K562 (cell line): ENCODE results near the gene C1QTNF8. TPM values are rescaled to one million over a fixed set of nuclear protein-coding genes. Genes with fewer than 3 reads are reported as not detected.

Source experiments
- ATAC-seq: fragments of 200-7000 bp; cut with Tn5 transposase; 3 replicates; pipeline ENCODE4 v1.9.1; 2020; ENCODE audit warnings: moderate library complexity
- BruUV-seq: library from RNA; stranded (reverse); fragments of 400-500 nt; replicated peaks from 2 replicates; lab custom pipeline; 2021; lab: Mats Ljungman, UMichigan
- CTCF ChIA-PET: fragments of 300-600 bp; formaldehyde crosslinking; extraction: SDS; loops from one replicate; lab custom pipeline; 2021; ENCODE audit warnings: low intra/inter-chr PET ratio; lab: Yijun Ruan, JAX
- POLR2A ChIA-PET: fragments of 300-600, 350-650 bp; sonication (Branson Sonifier 250); formaldehyde crosslinking; extraction: SDS; loops from one replicate; lab custom pipeline; 2021; ENCODE audit warnings: antibody characterized with exemption, inconsistent platforms; lab: Yijun Ruan, JAX
- DNase-seq, 4 experiments: peaks; one replicate each; pipeline versions ENCODE4 v3.0.0 to v3.0.0-alpha.2; 2011 to 2018; ENCODE audit warnings: low spot score in 3 of 4, mixed read lengths in 3 of 4; ENCODE audit errors: extremely low read depth in 1 of 4
- FAIRE-seq: peaks from 2 replicates; lab custom pipeline; 2011; peaks lifted over from hg19 to GRCh38; lab: Jason Lieb, UNC
- H2AFZ ChIP-seq: 2 replicates; pipeline ENCODE4 v1.6.0; 2011; ENCODE audit warnings: low read depth, low read length, control low read depth, inconsistent platforms
- H3K27ac ChIP-seq: fragments of 200-600 bp; 3 replicates; pipeline ENCODE4 v1.8.0; 2011; ENCODE audit warnings: low read depth, mild to moderate bottlenecking, control low read depth, inconsistent platforms, low read length, moderate library complexity, mixed read lengths; ENCODE audit errors: extremely low read depth
- H3K27me3 ChIP-seq, 2 experiments: fragments of 300-600 bp in 1 of 2; 2 replicates in 1 of 2; 3 replicates in 1 of 2; pipeline versions ENCODE4 v1.6.0 to v1.8.0; 2011; ENCODE audit warnings: inconsistent platforms in 2 of 2, low read length in 2 of 2, mild to moderate bottlenecking in 1 of 2, mixed read lengths in 1 of 2, moderate library complexity in 1 of 2; ENCODE audit not compliant: control insufficient read depth in 2 of 2, insufficient read depth in 2 of 2
- H3K36me3 ChIP-seq: fragments of 300-600 bp; 3 replicates; pipeline ENCODE4 v1.8.0; 2011; ENCODE audit warnings: mild to moderate bottlenecking, low read length, inconsistent platforms; ENCODE audit not compliant: control insufficient read depth, insufficient read depth
- H3K4me1 ChIP-seq, 2 experiments: fragments of 200-600 bp in 1 of 2; replicated peaks in 1 of 2; 2 replicates in 1 of 2; 3 replicates in 1 of 2; pipeline versions ENCODE4 v1.5.1 to v1.8.0; 2011; ENCODE audit warnings: inconsistent platforms in 2 of 2, low read length in 2 of 2, mild to moderate bottlenecking in 1 of 2, mixed read lengths in 1 of 2, moderate library complexity in 1 of 2; ENCODE audit not compliant: control insufficient read depth in 2 of 2, insufficient read depth in 2 of 2
- H3K4me2 ChIP-seq: 2 replicates; pipeline ENCODE4 v1.6.1; 2011; ENCODE audit warnings: low read length, control low read depth, inconsistent platforms, mixed read lengths; ENCODE audit not compliant: insufficient read depth
- H3K4me3 ChIP-seq: fragments of 200-600 bp; sonication (generic), shearing (Covaris generic); 2 replicates; pipeline ENCODE4 v1.5.1; 2016; ENCODE audit warnings: control low read depth, inconsistent platforms
- H3K79me2 ChIP-seq: fragments of 200-600 bp; 3 replicates; pipeline ENCODE4 v1.8.0; 2011; ENCODE audit warnings: low read length, inconsistent platforms; ENCODE audit not compliant: control insufficient read depth, insufficient read depth
- H3K9ac ChIP-seq, 2 experiments: 2 replicates each; pipeline versions ENCODE4 v1.6.0 to v1.6.1; 2011; ENCODE audit warnings: low read depth in 2 of 2, low read length in 2 of 2, control low read depth in 1 of 2, inconsistent platforms in 1 of 2, mild to moderate bottlenecking in 1 of 2, mixed read lengths in 1 of 2; ENCODE audit not compliant: insufficient read depth in 1 of 2
- H3K9me1 ChIP-seq: one replicate; pipeline ENCODE4 v1.6.0; 2011; ENCODE audit warnings: inconsistent platforms, mild to moderate bottlenecking, low read length, moderate library complexity; ENCODE audit not compliant: control insufficient read depth, insufficient read depth
- H3K9me3 ChIP-seq: replicated peaks from 2 replicates; pipeline ENCODE4 v1.5.1; 2011; ENCODE audit warnings: low read depth, low read length, inconsistent platforms; ENCODE audit not compliant: control insufficient read depth, insufficient read depth
- H4K20me1 ChIP-seq: replicated peaks from 2 replicates; pipeline ENCODE4 v1.6.1; 2011; ENCODE audit warnings: low read length, inconsistent platforms, mixed read lengths; ENCODE audit not compliant: control insufficient read depth, insufficient read depth
- GABPB1 ChIP-seq: sonication (generic); formaldehyde crosslinking; IDR thresholded peaks from 2 replicates; pipeline ENCODE4 v1.8.0; 2022; ENCODE audit warnings: mild to moderate bottlenecking, missing genetic modification reagents
- KDM1A ChIP-seq, 2 experiments: fragments of 450-650 bp; IDR thresholded peaks; 2 replicates each; pipeline ENCODE4 v1.6.1; 2016; ENCODE audit warnings: mild to moderate bottlenecking in 2 of 2
- MAFK ChIP-seq: IDR thresholded peaks from 2 replicates; pipeline ENCODE4 v1.6.1; 2011; ENCODE audit warnings: low read length, improper control_type of control experiment
- SIRT6 ChIP-seq: IDR thresholded peaks from one replicate; pipeline ENCODE4 v1.6.1; 2012; ENCODE audit warnings: low read depth, mild to moderate bottlenecking, control low read depth, inconsistent platforms, low read length, moderate library complexity
- SP1 ChIP-seq: sonication (generic); formaldehyde crosslinking; IDR thresholded peaks from 2 replicates; pipeline ENCODE4 v1.8.1; 2022; ENCODE audit warnings: mild to moderate bottlenecking, missing genetic modification reagents
- ZNF133 ChIP-seq: fragments of 250-450 bp; sonication (Bioruptor Pico); IDR thresholded peaks from 2 replicates; pipeline ENCODE4 v1.4.0; 2020; ENCODE audit warnings: mild to moderate bottlenecking
- ZNF318 ChIP-seq, 2 experiments: fragments of 450-650 bp; IDR thresholded peaks; 2 replicates each; pipeline ENCODE4 v1.6.1; 2016; ENCODE audit warnings: mild to moderate bottlenecking in 2 of 2, borderline replicate concordance in 1 of 2, low read depth in 1 of 2, moderate library complexity in 1 of 2
- ZNF589 ChIP-seq: fragments of 200-800 bp; sonication (Bioruptor generic); IDR thresholded peaks from 2 replicates; pipeline ENCODE4 v1.6.1; 2016; ENCODE audit warnings: low read depth, missing genetic modification characterization, missing compliant biosample characterization
- ZNF592 ChIP-seq: fragments of 450-650 bp; IDR thresholded peaks from 2 replicates; pipeline ENCODE4 v1.6.1; 2017; ENCODE audit warnings: antibody characterized with exemption, mild to moderate bottlenecking
- WGBS: fragments of 100-300 bp; shearing (Covaris generic); methylation state at CpG from one replicate; pipeline ENCODE4 v1.1.6; 2016; ENCODE audit warnings: low coverage, mixed read lengths; ENCODE audit not compliant: insufficient coverage; ENCODE audit errors: missing lambda C conversion rate; 5-methylcytosine and 5-hydroxymethylcytosine counted together
- in situ Hi-C: fragments of 300-500 bp; cut with MboI; formaldehyde crosslinking; loops from 4 replicates; pipeline ENCODE4 v1.15.0; 2018; ENCODE audit warnings: inconsistent platforms, mixed read lengths
- intact Hi-C: fragments of 100-400 bp; cut with micrococcal nuclease; formaldehyde crosslinking; loops from 2 replicates; pipeline ENCODE4 v1.14.2; 2022
- polyA plus RNA-seq, 8 experiments: library from polyadenylated mRNA; depleted of rRNA in 4 of 8; stranded (reverse) in 5 of 8; unstranded in 3 of 8; fragments of >200 nt; fragmentation: Nextera tagmentation in 2 of 8; fragmentation: Illumina TruSeq in 1 of 8; extraction: Ambion mirVana in 2 of 8; extraction: Trizol in 1 of 8; gene quantifications; 2 replicates each; pipeline versions ENCODE4 v1.2.1 to v1.2.3, GENCODE V29; 2011 to 2014; ENCODE audit warnings: inconsistent platforms in 1 of 8, missing spikeins in 1 of 8
- total RNA-seq, 7 experiments: library from RNA; depleted of rRNA in 6 of 7; stranded (reverse); fragments of >200 nt in 6 of 7; fragmentation: Illumina TruSeq in 2 of 7; extraction: Trizol in 2 of 7; gene quantifications; 2 replicates each; pipeline versions ENCODE4 v1.2.1 to v1.2.3, GENCODE V29; 2011 to 2021; ENCODE audit warnings: low replicate concordance in 1 of 7

The C1QTNF8 gene
- total and polyA plus RNA-seq, 9 of the 15 experiments (the other 6 are each of a cell fraction or from before 2014, with no cell fraction given): not detected

- intact Hi-C loops: no loop called here
- H3K79me2 ChIP-seq: no peaks in the 10 kb centered on the region
- H3K4me1 ChIP-seq: peaks cover 0 to 41% of the 10 kb centered on the region in 2 experiments; a peak in 1 of 5 replicates
- POLR2A ChIA-PET: interaction anchor here (0.7 kb wide), 2 partner anchors 10 to 133 kb away, joined by 3 read pairs; no protein-coding TSS in a partner anchor
- H2AFZ ChIP-seq: no peak overlapping the region
- H3K9ac ChIP-seq: no peak overlapping the region
- no TSS peak for BruUV-seq
- 0% methylated on average over 9 of the region's 30 CpGs for WGBS
- no peaks in the 10 kb centered on the region for H3K9me3 ChIP-seq
- in situ Hi-C loops: no loop called here
- H3K4me3 ChIP-seq: no peak overlapping the region
- peaks cover 2 to 18% of the 10 kb centered on the region in 2 experiments; a peak in 2 of 5 replicates for H3K27me3 ChIP-seq
- H3K4me2 ChIP-seq: no peak overlapping the region
- H3K36me3 ChIP-seq: no peaks in the 10 kb centered on the region
- ATAC-seq (no peak), DNase-seq (no peak), FAIRE-seq (no peak)
- H3K9me1 ChIP-seq: no peaks in the 10 kb centered on the region
- no peaks in the 10 kb centered on the region; the same call in 1 of the 2 replicates for H4K20me1 ChIP-seq
- no peak overlapping the region for H3K27ac ChIP-seq
- CTCF ChIA-PET: interaction anchor here (0.7 kb wide), 1 partner anchor 258 kb away, joined by 3 read pairs; no protein-coding TSS in a partner anchor
- no peak for TF ChIP-seq KDM1A (IDR thresholded peaks at IDR 0.05)
- TF ChIP-seq ZNF133 (CRISPR knock-in tag): no peak
- TF ChIP-seq ZNF318 (IDR thresholded peaks at IDR 0.05; ENCODE audit: borderline replicate concordance in 1 of 2, low read depth in 1 of 2): no peak
- TF ChIP-seq GABPB1: no peak
- TF ChIP-seq MAFK: no peak
- TF ChIP-seq ZNF589 (CRISPR knock-in tag): no peak
- TF ChIP-seq ZNF592: no peak
- TF ChIP-seq SP1 (CRISPR knock-in tag): no peak
- TF ChIP-seq SIRT6: no peak
These were observed 24.4 kb downstream of the C1QTNF8 start for GRCh38 chr16:1071561-1072225.
